Astrocyte of the cerebellum (primary cell): ENCODE data around the gene MRPL37.

Experiments used
- DNase-seq: peaks from one replicate; pipeline ENCODE4 v3.0.0-alpha.2; 2011; ENCODE audit warnings: low read depth
- H3K4me3 ChIP-seq: 2 replicates; pipeline ENCODE4 v1.5.1; 2011; ENCODE audit warnings: mild to moderate bottlenecking, low read depth, low read length, moderate library complexity
- CTCF ChIP-seq: IDR thresholded peaks from 2 replicates; pipeline ENCODE4 v1.5.1; 2012; ENCODE audit warnings: low read length, low read depth, moderate library complexity, mild to moderate bottlenecking; ENCODE audit errors: missing control alignments
- in situ Hi-C: cut with HindIII; loops from 2 replicates; pipeline ENCODE4 v1.10.0; 2017; ENCODE audit warnings: low sequenced_read_pairs

The MRPL37 gene

GRCh38 chr1:54171016-54171415 lies 29.0 kb upstream of the MRPL37 start:
- TF ChIP-seq CTCF = no peak
- H3K4me3 ChIP-seq = no peak overlapping the region
- no peak for DNase-seq
- in situ Hi-C loops = no loop called here

- no peak for DNase-seq
- in situ Hi-C loops = no loop called here
- no peak overlapping the region for H3K4me3 ChIP-seq
- no peak for TF ChIP-seq CTCF
Measured at GRCh38 chr1:54171606-54172005, 28.4 kb upstream of the MRPL37 start.

- no peak overlapping the region for H3K4me3 ChIP-seq
- in situ Hi-C loops = no loop called here
- no peak for DNase-seq
- no peak for TF ChIP-seq CTCF
Measured at GRCh38 chr1:54172614-54173599, 27.1 kb upstream of the MRPL37 start.

GRCh38 chr1:54173681-54174080 lies 26.3 kb upstream of the MRPL37 start:
- in situ Hi-C loops = no loop called here
- no peak overlapping the region for H3K4me3 ChIP-seq
- DNase-seq = no peak
- no peak for TF ChIP-seq CTCF

- DNase-seq = no peak
- no peak overlapping the region for H3K4me3 ChIP-seq
- in situ Hi-C loops = no loop called here
- no peak for TF ChIP-seq CTCF
Measured at GRCh38 chr1:54174106-54174505, 25.9 kb upstream of the MRPL37 start.

- in situ Hi-C loops = no loop called here
- no peak for DNase-seq
- TF ChIP-seq CTCF = no peak
- H3K4me3 ChIP-seq = no peak overlapping the region
Measured at GRCh38 chr1:54176621-54177327, 23.2 kb upstream of the MRPL37 start.
